Uterus (tissue), 2 donors: ENCODE results near the gene PLCL2.

ENCODE experiments used
- CTCF ChIP-seq, 4 experiments: fragments of 200-600 bp in 2 of 4; fragments of 450-650 bp in 2 of 4; sonication (generic) in 2 of 4; IDR thresholded peaks; one replicate each; pipeline ENCODE4 v1.5.1; 2016 to 2019; ENCODE audit warnings: antibody characterized with exemption in 4 of 4, mild to moderate bottlenecking in 2 of 4, moderate library complexity in 1 of 4
- POLR2A ChIP-seq, 2 donors: fragments of 450-650 bp; IDR thresholded peaks; one replicate each; pipeline ENCODE4 v1.6.1; 2016; ENCODE audit warnings: antibody characterized with exemption in 2 of 2, mild to moderate bottlenecking in 1 of 2, moderate library complexity in 1 of 2

- TF ChIP-seq POLR2A (IDR thresholded peaks at IDR 0.05) (no peak), CTCF (IDR thresholded peaks at IDR 0.05) (no peak)
Measured at GRCh38 chr3:17003457-17003856, 118.7 kb downstream of the PLCL2 start.
